Astrocyte of the spinal cord (primary cell): ENCODE results near the gene TSPAN31.
A peak's percentile ranks its signal among the peaks of the same experiment; 100 is the strongest.

Experiments
- DNase-seq: peaks from one replicate; pipeline ENCODE4 v3.0.0; 2011; ENCODE audit warnings: low read depth, low spot score
- H3K4me3 ChIP-seq: 2 replicates; pipeline ENCODE4 v1.5.1; 2011; ENCODE audit warnings: low read depth, mild to moderate bottlenecking, low read length, moderate library complexity
- CTCF ChIP-seq: IDR thresholded peaks from 2 replicates; pipeline ENCODE4 v1.5.1; 2012; ENCODE audit warnings: low read depth, mild to moderate bottlenecking, low read length, inconsistent platforms
- in situ Hi-C: cut with HindIII; loops from 2 replicates; pipeline ENCODE4 v1.10.0; 2017; ENCODE audit warnings: low sequenced_read_pairs

Gene TSPAN31

GRCh38 chr12:57783861-57784260 is 39.0 kb downstream of the TSPAN31 start:
- no peak for DNase-seq
- no peak for TF ChIP-seq CTCF
- in situ Hi-C loops = no loop called here
- H3K4me3 ChIP-seq = no peak overlapping the region

GRCh38 chr12:57793920-57794319 is 49.1 kb downstream of the TSPAN31 start:
- in situ Hi-C loops = no loop called here
- TF ChIP-seq CTCF = no peak
- peak; percentile 50 for DNase-seq

GRCh38 chr12:57795354-57795753 is 50.5 kb downstream of the TSPAN31 start:
- TF ChIP-seq CTCF = no peak
- DNase-seq = no peak
- no peak overlapping the region for H3K4me3 ChIP-seq
- in situ Hi-C loops = no loop called here

More at GRCh38 chr12:57793920-57794319, 49.1 kb downstream of the TSPAN31 start:
- H3K4me3 ChIP-seq = no peak overlapping the region

- no peak for DNase-seq
- no peak for TF ChIP-seq CTCF
- H3K4me3 ChIP-seq = no peak overlapping the region
- in situ Hi-C loops = no loop called here
Observed at GRCh38 chr12:57796996-57797395, 52.2 kb downstream of the TSPAN31 start.

- in situ Hi-C loops = no loop called here
- no peak for TF ChIP-seq CTCF
Observed at GRCh38 chr12:57797933-57798332, 53.1 kb downstream of the TSPAN31 start.

More at GRCh38 chr12:57797933-57798332, 53.1 kb downstream of the TSPAN31 start:
- DNase-seq = no peak
- H3K4me3 ChIP-seq = no peak overlapping the region
